ENCODE measurements around the gene BRF1.

The BRF1 gene

GRCh38 chr14:105193916-105194782 lies 106.7 kb downstream of the BRF1 start:
- H3K4me3 ChIP-seq (ENCODE audit: low read length in 2 of 2): no peak overlapping the region
- H3K9me3 ChIP-seq (replicated peaks in 1 of 2; ENCODE audit: control insufficient read depth in 2 of 2, insufficient read depth in 1 of 2, low read depth in 1 of 2, low read length in 2 of 2): peaks cover 1 to 2% of the 10 kb centered on the region in 2 donors
- H3K23ac ChIP-seq (ENCODE audit: low read depth, low read length, poor library complexity): peak overlapping the region; percentile 1
- H3K79me1 ChIP-seq (ENCODE audit: low read depth, low read length): peaks cover 1% of the 10 kb centered on the region
- H4K91ac ChIP-seq (ENCODE audit: low read depth, low read length, poor library complexity): no peak overlapping the region
- no peak overlapping the region for H3K4me2 ChIP-seq (ENCODE audit: insufficient read depth, low read length, poor library complexity, severe bottlenecking)
- peak overlapping the region; percentile 97 for H2BK12ac ChIP-seq (ENCODE audit: low read length)
- DNase-seq (ENCODE audit: low spot score): no peak
- peaks cover 0 to 2% (median 0%) of the 10 kb centered on the region in 3 experiments for H3K27me3 ChIP-seq (ENCODE audit: control insufficient read depth in 3 of 3, insufficient read depth in 3 of 3, low read depth in 1 of 3, low read length in 3 of 3)
- H3K14ac ChIP-seq (ENCODE audit: low read length): peak overlapping the region; percentile 14
- H3K27ac ChIP-seq (replicated peaks; ENCODE audit: low read length): no peak overlapping the region
- peaks cover 22 to 43% of the 10 kb centered on the region in 2 donors for H3K4me1 ChIP-seq (ENCODE audit: control insufficient read depth in 2 of 2, insufficient read depth in 1 of 2, low read depth in 1 of 2, low read length in 2 of 2)
- peak overlapping the region; percentile 94 for H3K18ac ChIP-seq (ENCODE audit: low read length)
- no peak overlapping the region for H3K9ac ChIP-seq (ENCODE audit: low read depth, low read length, poor library complexity)
- peak overlapping the region; percentile 26 for H2BK5ac ChIP-seq (ENCODE audit: low read length)
- H3K36me3 ChIP-seq (replicated peaks in 1 of 2; ENCODE audit: control insufficient read depth in 2 of 2, insufficient read depth in 2 of 2, low read length in 2 of 2): no peaks in the 10 kb centered on the region
- peak overlapping the region; percentile 87 for H2BK120ac ChIP-seq (ENCODE audit: low read depth, low read length)
- H2BK15ac ChIP-seq (ENCODE audit: low read length): peak overlapping the region; percentile 98
- WGBS, 2 donors (ENCODE audit: extremely low coverage in 2 of 2, insufficient read length in 2 of 2, insufficient replicate concordance in 1 of 2): no CpG with 5 or more reads among the region's 17 CpGs
- H2AFZ ChIP-seq (ENCODE audit: low read length): no peak overlapping the region
- peak overlapping the region; percentile 98 for H2AK5ac ChIP-seq (ENCODE audit: low read depth, low read length)
- H3K4ac ChIP-seq (ENCODE audit: low read length): no peak overlapping the region
- no peak overlapping the region for H4K8ac ChIP-seq (ENCODE audit: low read depth, low read length)

GRCh38 chr14:105192866-105193731 lies 107.7 kb downstream of the BRF1 start:
- Histone ChIP-seq H3K27ac (replicated peaks; ENCODE audit: low read length) (no peak overlapping the region), H2AK5ac (ENCODE audit: low read depth, low read length) (peak overlapping the region; percentile 72)

DNA sequence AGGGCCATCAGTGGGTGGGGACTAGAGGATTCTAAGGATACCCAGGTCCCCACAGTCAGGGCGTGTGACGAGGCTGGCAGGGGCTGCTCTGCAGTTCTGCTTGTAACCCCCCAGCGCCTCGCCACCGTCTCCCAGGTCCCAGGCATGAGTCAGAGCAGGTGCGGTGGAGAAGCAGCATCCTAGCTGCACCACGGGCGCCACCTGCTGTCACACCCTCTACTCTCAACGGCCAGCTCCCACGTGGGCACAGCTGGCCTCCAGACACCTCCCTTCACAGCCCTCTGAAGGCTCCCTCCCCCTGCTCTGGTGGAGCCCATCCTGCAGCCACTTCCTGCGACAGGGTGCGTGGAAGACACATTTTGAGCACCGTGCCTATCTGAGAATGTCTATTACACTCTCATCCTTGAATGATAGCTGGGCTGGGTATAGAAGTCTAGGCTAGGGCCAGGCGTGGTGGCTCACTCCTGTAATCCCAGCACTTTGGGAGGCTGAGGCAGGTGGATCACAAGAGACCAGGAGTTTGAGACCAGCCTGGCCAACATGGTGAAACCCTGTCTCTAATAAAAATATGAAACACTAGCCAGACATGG lies 112.8 kb downstream of the BRF1 start:
- Histone ChIP-seq H3K27me3 (ENCODE audit: control insufficient read depth in 3 of 3, insufficient read depth in 3 of 3, low read depth in 1 of 3, low read length in 3 of 3) (peaks cover 0 to 5% (median 0%) of the 10 kb centered on the region in 3 experiments), H4K91ac (ENCODE audit: low read depth, low read length, poor library complexity) (no peak overlapping the region), H3K18ac (ENCODE audit: low read length) (peak overlapping the region; percentile 66), H2BK12ac (ENCODE audit: low read length) (no peak overlapping the region), H2BK15ac (ENCODE audit: low read length) (no peak overlapping the region), H3K9me3 (replicated peaks in 1 of 2; ENCODE audit: control insufficient read depth in 2 of 2, insufficient read depth in 1 of 2, low read depth in 1 of 2, low read length in 2 of 2) (peaks cover 6 to 11% of the 10 kb centered on the region in 2 donors), H3K4ac (ENCODE audit: low read length) (no peak overlapping the region), H3K4me2 (ENCODE audit: insufficient read depth, low read length, poor library complexity, severe bottlenecking) (no peak overlapping the region), H3K27ac (replicated peaks; ENCODE audit: low read length) (no peak overlapping the region), H3K4me1 (ENCODE audit: control insufficient read depth in 2 of 2, insufficient read depth in 1 of 2, low read depth in 1 of 2, low read length in 2 of 2) (peaks cover 2 to 5% of the 10 kb centered on the region in 2 donors), H2BK120ac (ENCODE audit: low read depth, low read length) (no peak overlapping the region), H2AFZ (ENCODE audit: low read length) (no peak overlapping the region), H2AK5ac (ENCODE audit: low read depth, low read length) (peak overlapping the region; percentile 78), H4K8ac (ENCODE audit: low read depth, low read length) (no peak overlapping the region), H3K9ac (ENCODE audit: low read depth, low read length, poor library complexity) (no peak overlapping the region), H3K36me3 (replicated peaks in 1 of 2; ENCODE audit: control insufficient read depth in 2 of 2, insufficient read depth in 2 of 2, low read length in 2 of 2) (no peaks in the 10 kb centered on the region), H3K4me3 (ENCODE audit: low read length in 2 of 2) (no peak overlapping the region), H3K79me1 (ENCODE audit: low read depth, low read length) (no peaks in the 10 kb centered on the region), H3K14ac (ENCODE audit: low read length) (no peak overlapping the region), H2BK5ac (ENCODE audit: low read length) (peak overlapping the region; percentile 70), H3K23ac (ENCODE audit: low read depth, low read length, poor library complexity) (peak overlapping the region; percentile 68)
- no peak for DNase-seq (ENCODE audit: low spot score)
- no CpG with 5 or more reads among the region's 14 CpGs for WGBS, 2 donors (ENCODE audit: extremely low coverage in 2 of 2, insufficient read length in 2 of 2, insufficient replicate concordance in 1 of 2)

More at GRCh38 chr14:105192866-105193731, 107.7 kb downstream of the BRF1 start:
- Histone ChIP-seq H3K27me3 (ENCODE audit: control insufficient read depth in 3 of 3, insufficient read depth in 3 of 3, low read depth in 1 of 3, low read length in 3 of 3) (peaks cover 0 to 2% (median 0%) of the 10 kb centered on the region in 3 experiments), H2BK15ac (ENCODE audit: low read length) (peak overlapping the region; percentile 98), H3K4me3 (ENCODE audit: low read length in 2 of 2) (no peak overlapping the region), H3K79me1 (ENCODE audit: low read depth, low read length) (peaks cover 1% of the 10 kb centered on the region), H4K8ac (ENCODE audit: low read depth, low read length) (no peak overlapping the region), H2BK5ac (ENCODE audit: low read length) (peak overlapping the region; percentile 75), H3K4me2 (ENCODE audit: insufficient read depth, low read length, poor library complexity, severe bottlenecking) (no peak overlapping the region), H3K36me3 (replicated peaks in 1 of 2; ENCODE audit: control insufficient read depth in 2 of 2, insufficient read depth in 2 of 2, low read length in 2 of 2) (no peaks in the 10 kb centered on the region), H3K18ac (ENCODE audit: low read length) (peak overlapping the region; percentile 94), H3K9me3 (replicated peaks in 1 of 2; ENCODE audit: control insufficient read depth in 2 of 2, insufficient read depth in 1 of 2, low read depth in 1 of 2, low read length in 2 of 2) (peaks cover 2 to 7% of the 10 kb centered on the region in 2 donors), H3K14ac (ENCODE audit: low read length) (peak overlapping the region; percentile 14), H3K4ac (ENCODE audit: low read length) (no peak overlapping the region), H2AFZ (ENCODE audit: low read length) (peak overlapping the region; percentile 84), H2BK12ac (ENCODE audit: low read length) (peak overlapping the region; percentile 90), H3K4me1 (ENCODE audit: control insufficient read depth in 2 of 2, insufficient read depth in 1 of 2, low read depth in 1 of 2, low read length in 2 of 2) (peaks cover 22 to 43% of the 10 kb centered on the region in 2 donors), H3K9ac (ENCODE audit: low read depth, low read length, poor library complexity) (no peak overlapping the region), H2BK120ac (ENCODE audit: low read depth, low read length) (peak overlapping the region; percentile 87), H3K23ac (ENCODE audit: low read depth, low read length, poor library complexity) (peak overlapping the region; percentile 43), H4K91ac (ENCODE audit: low read depth, low read length, poor library complexity) (no peak overlapping the region)
- no CpG with 5 or more reads among the region's 29 CpGs for WGBS, 2 donors (ENCODE audit: extremely low coverage in 2 of 2, insufficient read length in 2 of 2, insufficient replicate concordance in 1 of 2)
- DNase-seq (ENCODE audit: low spot score): no peak

Data from neuronal stem cell (in vitro differentiated cells).